Right cardiac atrium (tissue), 5 donors: ENCODE data around the gene RNASE7. TPM values are rescaled to one million over a fixed set of nuclear protein-coding genes. Genes with fewer than 3 reads are reported as not detected.

ENCODE experiments used
- ATAC-seq, 2 donors: fragments of 200-7000 bp; cut with Tn5 transposase; one replicate each; pipeline versions ENCODE4 v1.8.0 to v1.9.1; 2020; ENCODE audit warnings: moderate library complexity in 2 of 2, mild to moderate bottlenecking in 1 of 2
- DNase-seq, 3 donors: peaks; one replicate each; pipeline ENCODE4 v3.0.0-alpha.2; 2020
- H3K27ac ChIP-seq: one replicate; pipeline ENCODE4 v1.5.1; 2013; ENCODE audit warnings: mild to moderate bottlenecking, low read length, control low read depth, moderate library complexity
- H3K27me3 ChIP-seq: one replicate; pipeline ENCODE4 v1.6.1; 2013; ENCODE audit not compliant: control insufficient read depth, insufficient read depth
- H3K4me1 ChIP-seq: one replicate; pipeline ENCODE4 v1.6.1; 2013; ENCODE audit warnings: low read length; ENCODE audit not compliant: control insufficient read depth, insufficient read depth
- H3K4me3 ChIP-seq: one replicate; pipeline ENCODE4 v1.5.1; 2013; ENCODE audit warnings: low read length, control low read depth
- H3K9me3 ChIP-seq: one replicate; pipeline ENCODE4 v1.6.1; 2013; ENCODE audit warnings: low read length; ENCODE audit not compliant: control insufficient read depth
- WGBS: extraction: QIAGEN DNeasy Blood & Tissue Kit; methylation state at CpG from one replicate; pipeline ENCODE4 v1.1.7; 2013; 5-methylcytosine and 5-hydroxymethylcytosine counted together
- intact Hi-C, 4 donors: fragments of 100-400 bp; cut with DNase I; formaldehyde crosslinking; loops; one replicate each; pipeline versions ENCODE4 v1.11.0 to v1.14.0; 2022 to 2023
- polyA plus RNA-seq: library from polyadenylated mRNA; stranded (reverse); fragments of 200-250 nt; gene quantifications from one replicate; pipeline ENCODE4 v1.2.3, GENCODE V29; 2013
- total RNA-seq, 4 donors: library from RNA; stranded (reverse); fragmentation: NEBNext Ultra II Directional; extraction: Animal tissue kit (Norgen Biotek cat#: 25700); gene quantifications; one replicate each; pipeline ENCODE4 v1.2.1, GENCODE V29; 2021
- donor health status: healthy with polysubstance abuse.
- donor health status: DM: no; HTN: yes; CAD: no.
- donor health status: DM: no; HTN: no; CAD: no.
- donor health status: DM: no; HTN: yes; CAD: no; lungs with severe emphysema.
- donor health status: DM: yes; HTN: yes; CAD: no.

Gene RNASE7
- total and polyA plus RNA-seq, 5 donors, result not detected

DNA sequence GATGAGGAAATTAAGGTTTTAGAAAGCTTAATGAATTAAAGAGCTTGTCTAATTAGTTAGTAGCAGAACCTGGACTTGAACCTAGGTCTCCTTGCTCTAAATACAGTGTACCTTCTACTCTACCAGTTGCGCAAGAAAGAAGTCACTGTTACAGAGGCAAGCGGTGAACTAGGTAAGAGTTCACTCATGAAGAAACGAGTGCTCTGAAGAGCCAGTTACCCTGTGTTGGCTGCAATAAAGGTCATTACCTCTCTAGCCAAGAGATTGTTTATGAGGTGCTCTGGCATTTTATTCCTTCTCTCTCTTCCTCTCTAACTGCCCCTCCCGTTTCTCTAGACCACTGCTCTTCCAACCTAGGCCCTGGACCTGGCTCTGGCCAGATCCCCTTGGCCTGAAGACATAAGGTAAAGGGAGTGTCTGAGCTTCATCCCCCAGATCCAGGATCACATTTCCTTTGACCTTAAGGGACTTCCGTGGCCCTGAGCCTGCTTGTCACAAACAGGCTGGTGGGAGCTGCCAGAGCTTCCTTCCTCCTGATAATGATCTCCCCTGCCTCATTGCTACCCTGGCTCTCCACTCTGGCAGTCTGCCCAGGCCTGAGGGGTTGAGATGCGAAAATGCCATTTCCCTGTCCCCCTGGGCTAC, 1.9 kb downstream of the RNASE7 start:
- Histone ChIP-seq H3K9me3 (no peaks in the 10 kb centered on the region), H3K4me3 (no peak overlapping the region), H3K27ac (no peak overlapping the region), H3K4me1 (peaks cover 21% of the 10 kb centered on the region), H3K27me3 (no peaks in the 10 kb centered on the region)
- intact Hi-C loops, result loop anchor here in 2 of 4 donors (5.0 to 10.0 kb wide), 2 partner anchors 69 to 187 kb away; no protein-coding TSS in a partner anchor
- DNase-seq (peak in 2 of 3 donors; percentile 75 to 77), ATAC-seq (no peak)
- 45% methylated on average over 6 of the region's 6 CpGs for WGBS

- H3K4me1 ChIP-seq, result peaks cover 16% of the 10 kb centered on the region
- no peak for DNase-seq
- H3K27ac ChIP-seq, result no peak overlapping the region
- no peak for ATAC-seq
- H3K4me3 ChIP-seq, result no peak overlapping the region
- no peaks in the 10 kb centered on the region for H3K27me3 ChIP-seq
- 62% methylated on average over 2 of the region's 2 CpGs for WGBS
- intact Hi-C loops, result loop anchor here in 1 of 4 donors (10.0 kb wide), 1 partner anchor 73 kb away; no protein-coding TSS in a partner anchor
- H3K9me3 ChIP-seq, result no peaks in the 10 kb centered on the region
These were observed 5.2 kb downstream of the RNASE7 start for GRCh38 chr14:21047378-21047781.

- WGBS, result 43% methylated on average over 2 of the region's 2 CpGs
- H3K4me3 ChIP-seq, result no peak overlapping the region
- no peaks in the 10 kb centered on the region for H3K9me3 ChIP-seq
- H3K27me3 ChIP-seq, result no peaks in the 10 kb centered on the region
- no peak overlapping the region for H3K27ac ChIP-seq
- peaks cover 4% of the 10 kb centered on the region for H3K4me1 ChIP-seq
- ATAC-seq (peak; percentile 18 to 41), DNase-seq (no peak)
- intact Hi-C loops, result loop anchor here in 1 of 4 donors (10.0 kb wide), 1 partner anchor 74 kb away; no protein-coding TSS in a partner anchor
These were observed 6.5 kb downstream of the RNASE7 start for GRCh38 chr14:21048638-21049037.

- Histone ChIP-seq H3K27me3 (no peaks in the 10 kb centered on the region), H3K4me1 (peaks cover 4% of the 10 kb centered on the region), H3K27ac (no peak overlapping the region), H3K4me3 (no peak overlapping the region), H3K9me3 (no peaks in the 10 kb centered on the region)
- intact Hi-C loops, result loop anchor here in 1 of 4 donors (10.0 kb wide), 1 partner anchor 74 kb away; no protein-coding TSS in a partner anchor
- WGBS, result 80% methylated on average over 3 of the region's 3 CpGs
- ATAC-seq, result no peak
- no peak for DNase-seq
These were observed 7.1 kb downstream of the RNASE7 start for GRCh38 chr14:21049271-21049673.

DNA sequence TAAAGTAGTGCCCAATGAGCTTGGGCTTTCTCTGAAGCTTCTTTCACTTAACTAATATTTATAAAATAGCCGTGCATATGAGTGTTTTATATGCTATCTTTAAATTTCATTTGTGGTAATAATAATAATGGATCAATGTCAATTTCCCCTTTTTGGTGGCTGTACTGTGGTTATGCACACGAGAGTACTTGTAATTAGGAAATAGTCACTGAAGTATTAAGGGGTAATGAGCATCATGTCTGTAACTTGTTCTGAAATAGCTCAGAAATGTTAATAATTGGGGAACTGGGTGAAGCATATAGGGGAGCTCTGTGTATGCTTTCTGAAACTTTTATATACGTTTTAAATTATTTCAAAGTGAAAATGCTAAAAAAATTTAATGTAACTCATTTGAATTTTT, 8.4 kb downstream of the RNASE7 start:
- Histone ChIP-seq H3K4me3 (no peak overlapping the region), H3K27me3 (no peaks in the 10 kb centered on the region), H3K4me1 (peaks cover 4% of the 10 kb centered on the region), H3K9me3 (no peaks in the 10 kb centered on the region), H3K27ac (no peak overlapping the region)
- DNase-seq (no peak), ATAC-seq (no peak)
- intact Hi-C loops, result no loop called here
- 78% methylated on average over 3 of the region's 3 CpGs for WGBS

DNA sequence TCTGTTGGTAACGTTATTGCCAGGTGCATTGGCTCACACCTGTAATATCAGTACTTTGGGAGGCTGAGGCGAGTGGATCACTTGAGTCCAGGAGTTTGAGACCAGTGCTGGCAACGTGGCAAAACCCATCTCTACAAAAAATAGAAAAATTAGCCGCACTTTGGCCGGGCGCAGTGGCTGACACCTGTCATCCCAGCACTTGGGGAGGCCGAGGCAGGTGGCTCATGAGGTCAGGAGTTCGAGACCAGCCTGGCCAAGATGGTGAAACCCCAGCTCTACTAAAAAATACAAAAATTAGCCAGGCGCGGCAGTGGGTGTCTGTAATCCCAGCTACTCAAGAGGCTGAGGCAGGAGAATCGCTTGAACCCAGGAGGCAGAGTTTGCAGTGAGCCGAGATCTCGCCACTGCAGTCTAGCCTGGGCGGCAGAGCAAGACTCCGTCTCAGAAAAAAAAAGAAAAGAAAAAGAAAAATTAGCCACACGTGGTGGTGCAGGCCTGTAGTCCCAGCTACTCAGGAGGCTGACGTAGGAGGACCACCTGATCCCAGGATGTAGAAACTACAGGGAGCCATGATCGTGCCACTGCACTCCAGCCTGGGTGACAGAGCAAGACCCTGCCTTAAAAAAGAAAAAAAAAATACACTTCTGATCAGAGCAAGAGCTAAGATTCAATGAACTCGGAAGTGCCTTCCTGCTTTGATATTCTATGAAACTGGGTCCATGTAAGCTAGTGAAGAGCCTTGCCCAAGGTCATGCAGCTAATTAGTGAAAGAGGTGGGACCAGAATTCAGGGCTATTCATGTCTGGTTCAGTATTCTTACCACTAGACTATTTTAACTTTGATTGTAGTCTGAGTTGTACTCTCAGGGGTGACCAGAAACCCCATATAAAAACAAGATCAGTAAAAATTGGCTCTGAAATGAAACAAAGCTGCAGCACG, 11.3 kb downstream of the RNASE7 start:
- WGBS, result 90% methylated on average over 20 of the region's 20 CpGs
- Histone ChIP-seq H3K9me3 (no peaks in the 10 kb centered on the region), H3K27ac (no peak overlapping the region), H3K4me3 (no peak overlapping the region), H3K27me3 (no peaks in the 10 kb centered on the region), H3K4me1 (no peaks in the 10 kb centered on the region)
- intact Hi-C loops, result no loop called here
- no peak for DNase-seq
- ATAC-seq, result no peak

- DNase-seq (no peak), ATAC-seq (no peak)
- Histone ChIP-seq H3K4me1 (no peaks in the 10 kb centered on the region), H3K9me3 (no peaks in the 10 kb centered on the region), H3K27ac (no peak overlapping the region), H3K27me3 (no peaks in the 10 kb centered on the region), H3K4me3 (no peak overlapping the region)
- 67% methylated on average over 3 of the region's 3 CpGs for WGBS
- intact Hi-C loops, result no loop called here
These were observed 12.1 kb downstream of the RNASE7 start for GRCh38 chr14:21054123-21054767.

- WGBS, result 75% methylated on average over 4 of the region's 4 CpGs
- Histone ChIP-seq H3K9me3 (no peaks in the 10 kb centered on the region), H3K27me3 (no peaks in the 10 kb centered on the region), H3K4me3 (no peak overlapping the region), H3K4me1 (no peaks in the 10 kb centered on the region), H3K27ac (no peak overlapping the region)
- intact Hi-C loops, result no loop called here
- ATAC-seq, result no peak
- DNase-seq, result no peak
These were observed 12.6 kb downstream of the RNASE7 start for GRCh38 chr14:21054768-21055145.

GRCh38 chr14:21055432-21056117, 13.4 kb downstream of the RNASE7 start:
- ATAC-seq (no peak), DNase-seq (no peak)
- intact Hi-C loops, result no loop called here
- Histone ChIP-seq H3K9me3 (no peaks in the 10 kb centered on the region), H3K27me3 (no peaks in the 10 kb centered on the region), H3K27ac (no peak overlapping the region), H3K4me3 (no peak overlapping the region), H3K4me1 (no peaks in the 10 kb centered on the region)
- WGBS, result 67% methylated on average over 5 of the region's 5 CpGs

GRCh38 chr14:21056520-21057163, 14.5 kb downstream of the RNASE7 start:
- no peaks in the 10 kb centered on the region for H3K9me3 ChIP-seq

More at GRCh38 chr14:21056520-21057163, 14.5 kb downstream of the RNASE7 start:
- intact Hi-C loops, result no loop called here
- no peaks in the 10 kb centered on the region for H3K4me1 ChIP-seq
- no peaks in the 10 kb centered on the region for H3K27me3 ChIP-seq
- 75% methylated on average over 10 of the region's 10 CpGs for WGBS
- ATAC-seq (no peak), DNase-seq (peak in 1 of 3 donors; percentile 33)
- H3K27ac ChIP-seq, result no peak overlapping the region
- no peak overlapping the region for H3K4me3 ChIP-seq
